Measurements from ENCODE around the gene RGS12. TPM values are rescaled to one million over a fixed set of nuclear protein-coding genes. Genes with fewer than 3 reads are reported as not detected.

RGS12 gene
- total RNA-seq, 1 donor from 2014 or later: 21.9 TPM

DNA sequence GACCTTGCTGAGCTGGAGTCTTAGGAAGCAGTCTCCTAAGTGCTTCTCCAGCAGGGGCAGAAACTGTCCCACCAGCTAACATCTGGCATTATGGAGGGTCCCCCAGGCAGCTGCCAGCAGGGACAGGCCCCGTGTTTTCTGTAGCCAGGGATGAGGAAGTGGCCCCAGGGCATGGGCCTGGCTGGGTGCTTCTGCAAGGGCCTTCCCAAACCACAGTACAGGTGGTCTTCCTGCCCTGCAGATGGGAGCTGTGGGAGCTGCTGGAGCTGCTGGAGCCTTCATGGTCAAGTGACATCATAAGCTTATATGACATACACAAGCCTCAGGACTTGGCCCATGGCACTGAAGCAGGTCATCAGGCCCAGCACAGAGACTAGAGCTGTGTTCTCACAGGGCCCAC lies 48.8 kb upstream of the RGS12 start:
- H3K36me3 Mint-ChIP-seq (ENCODE audit: low read depth, unreplicated experiment): peaks cover 12% of the 10 kb centered on the region
- Histone ChIP-seq H3K36me3 (ENCODE audit: insufficient read depth, low read length) (peaks cover 2% of the 10 kb centered on the region), H3K9ac (ENCODE audit: low read length) (no peak overlapping the region), H3K4me2 (ENCODE audit: low read length) (no peak overlapping the region), H4K20me1 (ENCODE audit: insufficient read depth, low read length) (peaks cover 14% of the 10 kb centered on the region), H3K9me3 (ENCODE audit: insufficient read depth, low read depth, low read length) (no peaks in the 10 kb centered on the region), H3K4me1 (ENCODE audit: insufficient read depth, low read length) (no peaks in the 10 kb centered on the region), H2AFZ (ENCODE audit: low read depth, low read length) (no peak overlapping the region), H3K79me2 (ENCODE audit: insufficient read depth, low read length) (no peaks in the 10 kb centered on the region), H3K27me3 (ENCODE audit: insufficient read depth, low read length) (no peaks in the 10 kb centered on the region), H3K27ac (ENCODE audit: low read depth, low read length) (no peak overlapping the region), H3K4me3 (ENCODE audit: insufficient read depth, low read depth, low read length) (no peak overlapping the region)
- no peak overlapping the region for H3K4me3 Mint-ChIP-seq (ENCODE audit: unreplicated experiment)
- DNase-seq (ENCODE audit: low read depth): no peak
- H3K4me1 Mint-ChIP-seq (ENCODE audit: low read depth, unreplicated experiment): no peaks in the 10 kb centered on the region
- H3K27me3 Mint-ChIP-seq (ENCODE audit: low read depth, unreplicated experiment): no peaks in the 10 kb centered on the region
- no peak for FAIRE-seq
- TF ChIP-seq, protein P1, sequence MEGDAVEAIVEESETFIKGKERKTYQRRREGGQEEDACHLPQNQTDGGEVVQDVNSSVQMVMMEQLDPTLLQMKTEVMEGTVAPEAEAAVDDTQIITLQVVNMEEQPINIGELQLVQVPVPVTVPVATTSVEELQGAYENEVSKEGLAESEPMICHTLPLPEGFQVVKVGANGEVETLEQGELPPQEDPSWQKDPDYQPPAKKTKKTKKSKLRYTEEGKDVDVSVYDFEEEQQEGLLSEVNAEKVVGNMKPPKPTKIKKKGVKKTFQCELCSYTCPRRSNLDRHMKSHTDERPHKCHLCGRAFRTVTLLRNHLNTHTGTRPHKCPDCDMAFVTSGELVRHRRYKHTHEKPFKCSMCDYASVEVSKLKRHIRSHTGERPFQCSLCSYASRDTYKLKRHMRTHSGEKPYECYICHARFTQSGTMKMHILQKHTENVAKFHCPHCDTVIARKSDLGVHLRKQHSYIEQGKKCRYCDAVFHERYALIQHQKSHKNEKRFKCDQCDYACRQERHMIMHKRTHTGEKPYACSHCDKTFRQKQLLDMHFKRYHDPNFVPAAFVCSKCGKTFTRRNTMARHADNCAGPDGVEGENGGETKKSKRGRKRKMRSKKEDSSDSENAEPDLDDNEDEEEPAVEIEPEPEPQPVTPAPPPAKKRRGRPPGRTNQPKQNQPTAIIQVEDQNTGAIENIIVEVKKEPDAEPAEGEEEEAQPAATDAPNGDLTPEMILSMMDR (IDR thresholded peaks at IDR 0.05; ENCODE audit: insufficient read depth, low read depth, low read length): no peak
- TF ChIP-seq EZH2 (IDR thresholded peaks at IDR 0.05; ENCODE audit: insufficient read depth, low read length): no peak
- no peaks in the 10 kb centered on the region for H3K9me3 Mint-ChIP-seq (ENCODE audit: unreplicated experiment)
- no peak overlapping the region for H3K27ac Mint-ChIP-seq (ENCODE audit: unreplicated experiment)

DNA sequence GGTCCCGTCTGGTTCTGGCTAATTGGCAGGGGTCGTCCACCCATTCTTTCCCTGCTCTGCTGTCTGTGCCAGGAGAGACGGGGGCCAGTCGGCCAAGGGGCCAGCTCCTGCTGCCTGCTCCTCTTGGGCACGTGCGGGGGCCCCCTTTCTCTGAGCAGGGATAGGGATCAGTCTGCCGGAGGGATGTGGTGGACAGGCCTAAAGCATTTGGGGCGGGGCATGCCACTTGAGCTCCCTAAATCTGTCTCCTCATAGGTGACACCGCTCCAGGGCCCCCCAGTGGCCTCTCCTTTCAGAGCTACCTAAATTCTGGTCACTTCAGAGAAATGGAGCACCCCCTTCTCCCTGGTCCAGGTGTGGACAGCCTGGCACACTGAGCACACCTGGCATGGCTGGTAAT lies 48.1 kb upstream of the RGS12 start:
- Mint-ChIP-seq H3K4me3 (ENCODE audit: unreplicated experiment) (no peak overlapping the region), H3K9me3 (ENCODE audit: unreplicated experiment) (no peaks in the 10 kb centered on the region), H3K27me3 (ENCODE audit: low read depth, unreplicated experiment) (no peaks in the 10 kb centered on the region), H3K4me1 (ENCODE audit: low read depth, unreplicated experiment) (no peaks in the 10 kb centered on the region), H3K36me3 (ENCODE audit: low read depth, unreplicated experiment) (peaks cover 12% of the 10 kb centered on the region), H3K27ac (ENCODE audit: unreplicated experiment) (no peak overlapping the region)
- H3K79me2 ChIP-seq (ENCODE audit: insufficient read depth, low read length): no peaks in the 10 kb centered on the region
- H3K4me1 ChIP-seq (ENCODE audit: insufficient read depth, low read length): no peaks in the 10 kb centered on the region
- no peak overlapping the region for H3K4me3 ChIP-seq (ENCODE audit: insufficient read depth, low read depth, low read length)
- no peaks in the 10 kb centered on the region for H3K27me3 ChIP-seq (ENCODE audit: insufficient read depth, low read length)
- no peak overlapping the region for H3K9ac ChIP-seq (ENCODE audit: low read length)
- no peak overlapping the region for H3K4me2 ChIP-seq (ENCODE audit: low read length)
- no peak overlapping the region for H2AFZ ChIP-seq (ENCODE audit: low read depth, low read length)
- DNase-seq (ENCODE audit: low read depth) (no peak), FAIRE-seq (no peak)
- peaks cover 2% of the 10 kb centered on the region for H3K36me3 ChIP-seq (ENCODE audit: insufficient read depth, low read length)
- H3K9me3 ChIP-seq (ENCODE audit: insufficient read depth, low read depth, low read length): no peaks in the 10 kb centered on the region
- no peak overlapping the region for H3K27ac ChIP-seq (ENCODE audit: low read depth, low read length)
- TF ChIP-seq EZH2 (IDR thresholded peaks at IDR 0.05; ENCODE audit: insufficient read depth, low read length): no peak
- TF ChIP-seq, protein P1 (IDR thresholded peaks at IDR 0.05; ENCODE audit: insufficient read depth, low read depth, low read length): no peak
- H4K20me1 ChIP-seq (ENCODE audit: insufficient read depth, low read length): peaks cover 14% of the 10 kb centered on the region

DNA sequence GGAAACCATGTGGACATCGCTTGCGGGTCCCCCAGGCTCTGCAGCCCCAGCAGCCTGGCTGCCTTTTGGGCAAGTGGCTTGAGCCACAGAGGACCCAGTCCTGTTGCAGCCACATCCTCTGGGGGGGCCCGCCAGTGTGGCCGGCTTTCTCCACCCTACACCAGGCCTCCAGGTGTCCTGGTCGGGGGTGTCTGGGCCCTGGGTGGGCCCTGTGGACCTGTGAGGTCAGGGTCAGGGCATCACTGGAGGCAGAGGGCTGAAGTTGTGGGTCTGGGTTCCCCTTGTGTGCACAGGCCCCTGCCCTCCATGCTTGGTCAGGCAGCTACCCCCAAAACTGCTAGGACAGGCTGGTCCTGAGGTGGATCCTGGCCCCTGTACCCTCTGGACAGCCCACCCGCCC lies 47.1 kb upstream of the RGS12 start:
- no peaks in the 10 kb centered on the region for H3K27me3 ChIP-seq (ENCODE audit: insufficient read depth, low read length)
- peaks cover 14% of the 10 kb centered on the region for H4K20me1 ChIP-seq (ENCODE audit: insufficient read depth, low read length)
- DNase-seq (ENCODE audit: low read depth) (no peak), FAIRE-seq (no peak)
- Mint-ChIP-seq H3K9me3 (ENCODE audit: unreplicated experiment) (no peaks in the 10 kb centered on the region), H3K36me3 (ENCODE audit: low read depth, unreplicated experiment) (peaks cover 12% of the 10 kb centered on the region), H3K27me3 (ENCODE audit: low read depth, unreplicated experiment) (no peaks in the 10 kb centered on the region), H3K27ac (ENCODE audit: unreplicated experiment) (no peak overlapping the region), H3K4me3 (ENCODE audit: unreplicated experiment) (no peak overlapping the region), H3K4me1 (ENCODE audit: low read depth, unreplicated experiment) (no peaks in the 10 kb centered on the region)
- no peak for TF ChIP-seq EZH2 (IDR thresholded peaks at IDR 0.05; ENCODE audit: insufficient read depth, low read length)
- TF ChIP-seq, protein P1 (IDR thresholded peaks at IDR 0.05; ENCODE audit: insufficient read depth, low read depth, low read length): no peak
- H3K4me2 ChIP-seq (ENCODE audit: low read length): no peak overlapping the region
- no peaks in the 10 kb centered on the region for H3K9me3 ChIP-seq (ENCODE audit: insufficient read depth, low read depth, low read length)
- no peak overlapping the region for H2AFZ ChIP-seq (ENCODE audit: low read depth, low read length)
- no peaks in the 10 kb centered on the region for H3K79me2 ChIP-seq (ENCODE audit: insufficient read depth, low read length)
- no peak overlapping the region for H3K9ac ChIP-seq (ENCODE audit: low read length)
- H3K4me1 ChIP-seq (ENCODE audit: insufficient read depth, low read length): no peaks in the 10 kb centered on the region
- H3K4me3 ChIP-seq (ENCODE audit: insufficient read depth, low read depth, low read length): no peak overlapping the region
- H3K27ac ChIP-seq (ENCODE audit: low read depth, low read length): no peak overlapping the region
- peaks cover 2% of the 10 kb centered on the region for H3K36me3 ChIP-seq (ENCODE audit: insufficient read depth, low read length)
